ENCODE data around the gene GATA3. TPM values are rescaled to one million over a fixed set of nuclear protein-coding genes. Genes with fewer than 3 reads are reported as not detected.

The GATA3 gene
- total RNA-seq, 4 donors from 2014 or later = 0.80 to 5.8 (median 1.4) TPM; not detected in 1

DNA sequence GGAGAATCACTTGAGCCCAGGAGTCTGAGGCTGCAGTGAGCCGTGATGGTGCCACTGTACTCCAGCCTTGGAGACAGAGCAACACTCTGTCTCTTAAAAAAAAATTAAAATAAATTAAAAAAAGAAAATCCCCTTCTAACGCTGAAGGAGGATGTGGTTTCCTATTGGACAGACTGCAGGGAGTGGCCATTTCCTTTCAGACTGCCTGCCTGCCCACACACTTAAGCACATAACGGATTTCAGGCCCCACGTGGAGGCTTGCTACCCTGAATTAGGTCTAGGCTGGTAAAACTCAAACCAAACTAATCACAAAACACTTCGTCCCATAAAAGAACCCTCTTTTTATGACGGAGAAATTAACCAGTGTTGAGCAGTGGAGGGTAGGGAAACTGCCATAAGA, 34.0 kb downstream of the GATA3 start:
- Histone ChIP-seq H3K4me3 (no peak overlapping the region), H3K27me3 (no peaks in the 10 kb centered on the region), H3K9me3 (no peaks in the 10 kb centered on the region), H3K4me1 (no peaks in the 10 kb centered on the region), H3K36me3 (no peaks in the 10 kb centered on the region), H3K27ac (no peak overlapping the region)
- TF ChIP-seq, protein P1, sequence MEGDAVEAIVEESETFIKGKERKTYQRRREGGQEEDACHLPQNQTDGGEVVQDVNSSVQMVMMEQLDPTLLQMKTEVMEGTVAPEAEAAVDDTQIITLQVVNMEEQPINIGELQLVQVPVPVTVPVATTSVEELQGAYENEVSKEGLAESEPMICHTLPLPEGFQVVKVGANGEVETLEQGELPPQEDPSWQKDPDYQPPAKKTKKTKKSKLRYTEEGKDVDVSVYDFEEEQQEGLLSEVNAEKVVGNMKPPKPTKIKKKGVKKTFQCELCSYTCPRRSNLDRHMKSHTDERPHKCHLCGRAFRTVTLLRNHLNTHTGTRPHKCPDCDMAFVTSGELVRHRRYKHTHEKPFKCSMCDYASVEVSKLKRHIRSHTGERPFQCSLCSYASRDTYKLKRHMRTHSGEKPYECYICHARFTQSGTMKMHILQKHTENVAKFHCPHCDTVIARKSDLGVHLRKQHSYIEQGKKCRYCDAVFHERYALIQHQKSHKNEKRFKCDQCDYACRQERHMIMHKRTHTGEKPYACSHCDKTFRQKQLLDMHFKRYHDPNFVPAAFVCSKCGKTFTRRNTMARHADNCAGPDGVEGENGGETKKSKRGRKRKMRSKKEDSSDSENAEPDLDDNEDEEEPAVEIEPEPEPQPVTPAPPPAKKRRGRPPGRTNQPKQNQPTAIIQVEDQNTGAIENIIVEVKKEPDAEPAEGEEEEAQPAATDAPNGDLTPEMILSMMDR (IDR thresholded peaks at IDR 0.05) = no peak
- TF ChIP-seq POLR2A (IDR thresholded peaks at IDR 0.05) = no peak
- DNase-seq = no peak

DNA sequence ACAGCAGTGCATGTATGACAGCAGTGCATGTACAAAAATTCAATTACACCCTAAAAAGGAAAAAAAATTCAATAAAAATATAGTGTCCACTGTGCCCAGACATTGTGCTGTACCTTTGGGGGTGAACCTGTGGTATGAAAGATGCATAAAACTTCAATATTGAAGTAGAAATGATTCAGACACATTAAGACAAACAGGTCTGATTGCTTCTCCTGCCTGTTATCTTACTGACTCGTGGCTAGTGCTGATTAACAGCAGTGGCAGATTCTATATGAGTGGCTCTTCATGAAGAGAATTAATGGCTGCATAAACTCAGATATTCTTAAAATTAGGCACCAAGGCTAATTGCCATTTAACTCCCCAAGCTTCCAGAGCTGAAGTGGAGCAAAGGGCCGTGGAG, 37.9 kb downstream of the GATA3 start:
- no peak for TF ChIP-seq POLR2A (IDR thresholded peaks at IDR 0.05)
- TF ChIP-seq, protein P1 (IDR thresholded peaks at IDR 0.05) = no peak
- Histone ChIP-seq H3K36me3 (no peaks in the 10 kb centered on the region), H3K9me3 (no peaks in the 10 kb centered on the region), H3K27ac (no peak overlapping the region), H3K4me3 (no peak overlapping the region), H3K4me1 (no peaks in the 10 kb centered on the region), H3K27me3 (no peaks in the 10 kb centered on the region)
- DNase-seq = no peak

DNA sequence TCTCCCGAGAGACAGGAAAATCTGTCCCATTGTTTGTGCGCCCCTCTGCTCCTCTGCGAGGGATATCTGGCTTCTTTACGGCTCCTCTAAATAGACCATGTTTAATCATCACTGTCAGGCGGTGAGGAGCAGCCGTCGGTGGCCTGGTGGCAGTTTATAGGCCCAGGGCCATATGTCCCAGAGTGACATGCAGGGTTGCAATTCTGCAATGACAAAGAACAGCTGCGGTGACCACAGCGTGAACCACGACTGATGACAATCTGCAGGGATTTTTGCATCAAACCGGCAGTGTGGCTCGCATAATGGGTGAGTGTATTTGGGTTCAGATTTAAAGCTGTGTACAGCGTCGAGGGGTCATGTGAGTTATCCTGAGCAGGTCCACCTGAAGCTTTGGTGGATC, 41.5 kb downstream of the GATA3 start:
- Histone ChIP-seq H3K4me3 (no peak overlapping the region), H3K27ac (no peak overlapping the region), H3K27me3 (no peaks in the 10 kb centered on the region), H3K36me3 (no peaks in the 10 kb centered on the region), H3K4me1 (no peaks in the 10 kb centered on the region), H3K9me3 (no peaks in the 10 kb centered on the region)
- no peak for DNase-seq
- TF ChIP-seq, protein P1 (IDR thresholded peaks at IDR 0.05) = no peak
- TF ChIP-seq POLR2A (IDR thresholded peaks at IDR 0.05) = no peak

DNA sequence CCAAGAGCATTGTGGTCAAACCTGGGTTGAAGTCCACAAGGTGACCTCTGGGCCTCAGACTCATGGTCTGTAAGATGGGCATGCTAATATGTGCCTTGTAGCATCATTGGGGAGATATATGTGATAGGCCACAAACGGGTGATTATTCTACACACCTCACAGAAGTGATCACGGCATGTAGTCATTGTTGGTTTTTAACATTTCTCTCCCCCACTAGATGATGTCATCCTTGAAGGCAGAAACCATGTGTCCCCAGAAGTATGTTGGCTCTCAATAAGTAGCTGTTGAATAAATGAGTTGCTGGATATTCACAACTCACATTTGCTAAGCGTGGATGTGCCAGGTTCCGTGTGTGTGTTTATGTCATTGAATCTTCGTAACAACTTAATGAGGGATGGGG, 42.4 kb downstream of the GATA3 start:
- no peak for TF ChIP-seq POLR2A (IDR thresholded peaks at IDR 0.05)
- TF ChIP-seq, protein P1 (IDR thresholded peaks at IDR 0.05) = no peak
- DNase-seq = no peak

DNA sequence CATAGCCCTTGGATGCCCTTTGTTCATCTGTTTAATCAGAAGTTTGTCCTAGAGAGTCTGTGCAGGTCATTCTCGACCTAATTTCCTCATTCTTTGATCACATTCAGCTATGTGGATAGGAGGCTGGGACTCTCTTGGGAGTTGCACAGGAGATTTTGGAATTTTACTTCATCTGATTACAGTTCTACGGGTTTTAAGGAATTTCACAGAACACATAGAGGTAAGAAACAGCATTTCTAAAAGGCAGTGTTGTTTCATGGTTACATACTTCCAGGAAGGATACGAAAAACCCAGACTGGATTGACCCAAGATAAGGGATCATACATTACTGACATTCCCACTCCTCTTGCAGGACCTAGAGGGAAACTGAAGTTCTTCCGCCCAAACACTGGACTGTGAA, 45.9 kb downstream of the GATA3 start:
- no peaks in the 10 kb centered on the region for H3K9me3 ChIP-seq
- H3K4me1 ChIP-seq = no peaks in the 10 kb centered on the region
- H3K36me3 ChIP-seq = no peaks in the 10 kb centered on the region
- TF ChIP-seq, protein P1 (IDR thresholded peaks at IDR 0.05) = no peak
- no peak for TF ChIP-seq POLR2A (IDR thresholded peaks at IDR 0.05)
- no peak overlapping the region for H3K27ac ChIP-seq
- H3K4me3 ChIP-seq = no peak overlapping the region
- no peak for DNase-seq
- H3K27me3 ChIP-seq = no peaks in the 10 kb centered on the region

More for the DNA sequence above, 42.4 kb downstream of the GATA3 start:
- Histone ChIP-seq H3K4me1 (no peaks in the 10 kb centered on the region), H3K27me3 (no peaks in the 10 kb centered on the region), H3K4me3 (no peak overlapping the region), H3K27ac (no peak overlapping the region), H3K9me3 (no peaks in the 10 kb centered on the region), H3K36me3 (no peaks in the 10 kb centered on the region)
